IMR-90 (cell line): ENCODE data around the gene PHACTR3. TPM values are rescaled to one million over a fixed set of nuclear protein-coding genes. Genes with fewer than 3 reads are reported as not detected.

Experiments
- ATAC-seq: fragments of 200-7000 bp; cut with Tn5 transposase; 2 replicates; pipeline ENCODE4 v1.9.1; 2020; ENCODE audit warnings: low read depth, mild to moderate bottlenecking, moderate library complexity
- BruUV-seq: library from RNA; stranded (reverse); fragments of 400-500 nt; replicated peaks from 2 replicates; lab custom pipeline; 2021; lab: Mats Ljungman, UMichigan
- CTCF ChIA-PET: fragments of 300-600 bp; formaldehyde crosslinking; extraction: SDS; loops from one replicate; lab custom pipeline; 2021; ENCODE audit warnings: antibody characterized with exemption; lab: Yijun Ruan, JAX
- POLR2A ChIA-PET: fragments of 300-600 bp; sonication (Branson Sonifier 250); formaldehyde crosslinking; loops from one replicate; lab custom pipeline; 2022; ENCODE audit warnings: antibody characterized with exemption; ENCODE audit not compliant: unreplicated experiment; lab: Charles Lee
- DNase-seq: peaks from one replicate; pipeline ENCODE4 v3.0.0; 2013
- H2AFZ ChIP-seq: replicated peaks from 2 replicates; pipeline ENCODE3; 2013; ENCODE audit warnings: low read length, mild to moderate bottlenecking; ENCODE audit not compliant: poor library complexity
- H2AK5ac ChIP-seq: 2 replicates; pipeline ENCODE4 v1.6.1; 2013; ENCODE audit warnings: low read depth, low read length, inconsistent platforms
- H2AK9ac ChIP-seq: replicated peaks from 2 replicates; pipeline ENCODE3; 2013; ENCODE audit warnings: mild to moderate bottlenecking, low read depth, low read length, moderate library complexity; ENCODE audit not compliant: poor library complexity
- H2BK120ac ChIP-seq: 2 replicates; pipeline ENCODE4 v1.6.1; 2013; ENCODE audit warnings: low read depth, low read length, inconsistent platforms
- H2BK15ac ChIP-seq: 3 replicates; pipeline ENCODE4 v1.6.1; 2013; ENCODE audit warnings: low read depth, low read length, inconsistent platforms
- H2BK20ac ChIP-seq: 2 replicates; pipeline ENCODE4 v1.6.1; 2013; ENCODE audit warnings: low read depth, mild to moderate bottlenecking, inconsistent platforms, low read length, moderate library complexity
- H2BK5ac ChIP-seq: 2 replicates; pipeline ENCODE4 v1.6.1; 2013; ENCODE audit warnings: mild to moderate bottlenecking, low read depth, low read length, inconsistent platforms; ENCODE audit not compliant: poor library complexity, severe bottlenecking
- H3K14ac ChIP-seq: replicated peaks from 2 replicates; pipeline ENCODE4 v1.6.1; 2013; ENCODE audit warnings: low read depth, low read length, inconsistent platforms
- H3K18ac ChIP-seq: 2 replicates; pipeline ENCODE4 v1.6.1; 2013; ENCODE audit warnings: low read depth, low read length, control low read depth
- H3K23ac ChIP-seq: 2 replicates; pipeline ENCODE4 v1.6.1; 2013; ENCODE audit warnings: low read depth, low read length, inconsistent platforms
- H3K27ac ChIP-seq: 2 replicates; pipeline ENCODE4 v1.5.1; 2013; ENCODE audit warnings: mild to moderate bottlenecking, control low read depth, low read length; ENCODE audit not compliant: insufficient read depth
- H3K27me3 ChIP-seq: 2 replicates; pipeline ENCODE4 v1.6.1; 2013; ENCODE audit warnings: low read length; ENCODE audit not compliant: control insufficient read depth, insufficient read depth
- H3K36me3 ChIP-seq: 2 replicates; pipeline ENCODE4 v1.6.1; 2013; ENCODE audit warnings: low read length, mixed read lengths; ENCODE audit not compliant: control insufficient read depth, insufficient read depth
- H3K4ac ChIP-seq: 2 replicates; pipeline ENCODE4 v1.6.1; 2013; ENCODE audit warnings: low read depth, low read length, inconsistent platforms
- H3K4me1 ChIP-seq: 2 replicates; pipeline ENCODE4 v1.6.1; 2013; ENCODE audit warnings: low read length, mixed read lengths; ENCODE audit not compliant: control insufficient read depth, insufficient read depth
- H3K4me2 ChIP-seq: 2 replicates; pipeline ENCODE4 v1.6.1; 2013; ENCODE audit warnings: low read depth, mild to moderate bottlenecking, control low read depth, low read length, moderate library complexity
- H3K4me3 ChIP-seq: 2 replicates; pipeline ENCODE4 v1.5.1; 2013; ENCODE audit warnings: low read depth, mild to moderate bottlenecking, control low read depth, low read length, moderate library complexity; ENCODE audit not compliant: insufficient read depth
- H3K56ac ChIP-seq: 2 replicates; pipeline ENCODE4 v1.6.1; 2013; ENCODE audit warnings: low read length, inconsistent platforms; ENCODE audit not compliant: insufficient read depth; ENCODE audit errors: extremely low read depth
- H3K79me1 ChIP-seq, 2 experiments: 2 replicates each; pipeline ENCODE4 v1.6.1; 2013; ENCODE audit warnings: low read length in 2 of 2, inconsistent platforms in 1 of 2, low read depth in 1 of 2
- H3K9ac ChIP-seq: 2 replicates; pipeline ENCODE4 v1.6.1; 2013; ENCODE audit warnings: low read depth, low read length, control low read depth
- H3K9me1 ChIP-seq: 2 replicates; pipeline ENCODE4 v1.6.1; 2013; ENCODE audit warnings: low read length, inconsistent platforms; ENCODE audit not compliant: insufficient read depth
- H3K9me3 ChIP-seq: 2 replicates; pipeline ENCODE4 v1.6.1; 2013; ENCODE audit warnings: low read length; ENCODE audit not compliant: control insufficient read depth, insufficient read depth
- H4K20me1 ChIP-seq: 2 replicates; pipeline ENCODE4 v1.6.1; 2013; ENCODE audit warnings: low read length, inconsistent platforms; ENCODE audit not compliant: insufficient read depth
- H4K5ac ChIP-seq: 2 replicates; pipeline ENCODE4 v1.6.1; 2013; ENCODE audit warnings: mild to moderate bottlenecking, low read depth, low read length, control low read depth
- H4K8ac ChIP-seq, 2 experiments: 2 replicates each; pipeline ENCODE4 v1.6.1; 2013; ENCODE audit warnings: low read depth in 2 of 2, low read length in 2 of 2, control low read depth in 1 of 2, inconsistent platforms in 1 of 2
- H4K91ac ChIP-seq: 2 replicates; pipeline ENCODE4 v1.6.1; 2013; ENCODE audit warnings: low read depth, low read length, inconsistent platforms; ENCODE audit not compliant: insufficient read depth
- BHLHE40 ChIP-seq: fragments of 150-350 bp; IDR thresholded peaks from 2 replicates; pipeline ENCODE4 v1.6.1; 2016; ENCODE audit warnings: mild to moderate bottlenecking, low read depth, low read length
- CEBPB ChIP-seq: IDR thresholded peaks from 2 replicates; pipeline ENCODE4 v1.6.1; 2012; ENCODE audit warnings: low read depth, low read length, improper control_type of control experiment
- CHD1 ChIP-seq: IDR thresholded peaks from 2 replicates; pipeline ENCODE4 v1.6.1; 2012; ENCODE audit warnings: low read depth, low read length, improper control_type of control experiment
- FOS ChIP-seq: fragments of 150-350 bp; IDR thresholded peaks from 2 replicates; pipeline ENCODE4 v1.6.1; 2016; ENCODE audit warnings: low read depth, low read length
- MAFK ChIP-seq: IDR thresholded peaks from 2 replicates; pipeline ENCODE4 v1.6.1; 2012; ENCODE audit warnings: low read depth, low read length, improper control_type of control experiment
- MAZ ChIP-seq: IDR thresholded peaks from 2 replicates; pipeline ENCODE4 v1.6.1; 2012; ENCODE audit warnings: low read depth, mild to moderate bottlenecking, low read length, improper control_type of control experiment, moderate library complexity, borderline replicate concordance
- MXI1 ChIP-seq: IDR thresholded peaks from 2 replicates; pipeline ENCODE4 v1.6.1; 2012; ENCODE audit warnings: low read depth, mild to moderate bottlenecking, low read length, moderate library complexity, borderline replicate concordance
- NFE2L2 ChIP-seq: fragments of 150-350 bp; IDR thresholded peaks from 2 replicates; pipeline ENCODE4 v1.6.1; 2016; ENCODE audit warnings: low read depth, mild to moderate bottlenecking, low read length
- POLR2A ChIP-seq: IDR thresholded peaks from 2 replicates; pipeline ENCODE4 v1.6.1; 2012; ENCODE audit warnings: mild to moderate bottlenecking, low read depth, low read length
- RAD21 ChIP-seq: IDR thresholded peaks from 2 replicates; pipeline ENCODE4 v1.6.1; 2012; ENCODE audit warnings: low read length, improper control_type of control experiment
- RCOR1 ChIP-seq: IDR thresholded peaks from 2 replicates; pipeline ENCODE4 v1.6.1; 2012; ENCODE audit warnings: mild to moderate bottlenecking, low read length, improper control_type of control experiment; ENCODE audit not compliant: insufficient replicate concordance
- RFX5 ChIP-seq: IDR thresholded peaks from 2 replicates; pipeline ENCODE4 v1.8.0; 2012; ENCODE audit warnings: low read depth, mild to moderate bottlenecking, low read length, moderate library complexity
- SMC3 ChIP-seq: fragments of 150-350 bp; IDR thresholded peaks from 2 replicates; pipeline ENCODE4 v1.6.1; 2016; ENCODE audit warnings: low read depth, mild to moderate bottlenecking, antibody characterized with exemption, low read length, moderate library complexity
- WGBS, 2 experiments: methylation state at CpG; one replicate each; pipeline versions ENCODE4 v1.1.5 to v1.1.7; 2013; ENCODE audit warnings: missing lambda C conversion rate in 2 of 2; ENCODE audit not compliant: insufficient read length in 1 of 2; ENCODE audit errors: extremely low coverage in 2 of 2; 5-methylcytosine and 5-hydroxymethylcytosine counted together
- dilution Hi-C: fragments of 300-500 bp; cut with HindIII; formaldehyde crosslinking; loops from one replicate; pipeline ENCODE4 v1.14.3; 2018; ENCODE audit warnings: low sequenced_read_pairs; ENCODE audit not compliant: unreplicated experiment
- in situ Hi-C: fragments of 300-500 bp; cut with MboI; formaldehyde crosslinking; loops from 3 replicates; pipeline ENCODE4 v1.14.3; 2019; ENCODE audit warnings: low sequenced_read_pairs, inconsistent platforms, mixed read lengths
- intact Hi-C: fragments of 100-400 bp; cut with micrococcal nuclease; formaldehyde crosslinking; loops from 2 replicates; pipeline ENCODE4 v1.10.0; 2022
- polyA plus RNA-seq, 3 experiments: library from polyadenylated mRNA; depleted of rRNA; stranded (reverse); fragments of >200 nt; gene quantifications; 2 replicates each; pipeline ENCODE4 v1.2.3, GENCODE V29; 2012; ENCODE audit warnings: low replicate concordance in 1 of 3
- total RNA-seq: library from RNA; depleted of rRNA; stranded (reverse); fragments of >200 nt; gene quantifications from 2 replicates; pipeline ENCODE4 v1.2.3, GENCODE V29; 2012
- TF ChIP-seq, protein P1 (sequence below): fragments of 150-350 bp; IDR thresholded peaks from 2 replicates; pipeline ENCODE4 v1.6.1; 2016; ENCODE audit warnings: low read depth, mild to moderate bottlenecking, low read length, moderate library complexity, borderline replicate concordance
- TF ChIP-seq, protein P2 (sequence below): fragments of 150-350 bp; IDR thresholded peaks from 2 replicates; pipeline ENCODE4 v1.6.1; 2017; ENCODE audit warnings: mild to moderate bottlenecking, antibody characterized with exemption, low read length, low read depth

PHACTR3 gene
- total and polyA plus RNA-seq, 2 of the 4 experiments (the other 2 are of a cell fraction), result not detected

DNA sequence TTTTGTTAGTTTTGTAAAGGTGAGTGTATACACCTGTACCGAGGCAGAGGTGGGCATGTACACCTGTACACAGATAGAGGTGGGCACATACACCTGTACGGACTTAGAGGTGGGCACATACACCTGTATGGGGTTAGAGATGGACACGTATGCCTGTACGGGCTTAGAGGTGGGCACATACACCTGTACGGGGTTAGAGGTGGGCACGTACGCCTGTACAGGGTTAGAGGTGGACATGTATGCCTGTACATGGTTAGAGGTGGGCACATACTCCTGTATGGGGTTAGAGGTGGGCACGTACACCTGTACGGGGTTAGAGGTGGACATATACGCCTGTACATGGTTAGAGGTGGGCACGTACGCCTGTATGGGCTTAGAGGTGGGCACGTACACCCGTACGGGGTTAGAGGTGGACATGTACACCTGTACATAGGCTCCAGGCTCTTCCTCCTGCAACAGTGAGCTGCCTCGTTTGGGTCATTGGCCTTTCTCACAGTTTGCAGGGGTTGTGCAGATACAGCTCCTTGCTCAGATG, 63.7 kb downstream of the PHACTR3 start:
- Histone ChIP-seq H3K9me1 (no peaks in the 10 kb centered on the region), H3K56ac (no peak overlapping the region), H3K27me3 (no peaks in the 10 kb centered on the region), H3K23ac (no peak overlapping the region), H3K9ac (no peak overlapping the region), H4K5ac (no peak overlapping the region), H4K20me1 (no peaks in the 10 kb centered on the region), H3K4me2 (no peak overlapping the region), H2BK5ac (no peak overlapping the region), H4K8ac (no peak overlapping the region), H3K9me3 (peaks cover 57% of the 10 kb centered on the region), H4K91ac (no peak overlapping the region), H2BK20ac (no peak overlapping the region), H3K27ac (no peak overlapping the region), H2AFZ (no peak overlapping the region), H3K4me3 (no peak overlapping the region), H2AK9ac (no peak overlapping the region), H3K36me3 (no peaks in the 10 kb centered on the region), H3K18ac (no peak overlapping the region), H3K4me1 (no peaks in the 10 kb centered on the region), H2BK120ac (no peak overlapping the region), H3K4ac (no peak overlapping the region), H2BK15ac (no peak overlapping the region), H2AK5ac (no peak overlapping the region), H3K79me1 (no peaks in the 10 kb centered on the region), H3K14ac (no peak overlapping the region)
- BruUV-seq, result no TSS peak
- ChIA-PET POLR2A (no interaction called here), CTCF (no interaction called here)
- dilution Hi-C loops (no loop called here), intact Hi-C loops (no loop called here), in situ Hi-C loops (no loop called here)
- WGBS, 2 experiments, result 37% methylated on average over 4 of the region's 16 CpGs; no CpG with 5 or more reads in 1 of the 2 experiments
- TF ChIP-seq NFE2L2 (no peak), RFX5 (no peak), BHLHE40 (no peak), CEBPB (no peak), CHD1 (no peak), MXI1 (no peak), RAD21 (no peak), POLR2A (no peak), MAZ (no peak), RCOR1 (no peak), MAFK (no peak), SMC3 (no peak), FOS (no peak)
- TF ChIP-seq, protein P1, sequence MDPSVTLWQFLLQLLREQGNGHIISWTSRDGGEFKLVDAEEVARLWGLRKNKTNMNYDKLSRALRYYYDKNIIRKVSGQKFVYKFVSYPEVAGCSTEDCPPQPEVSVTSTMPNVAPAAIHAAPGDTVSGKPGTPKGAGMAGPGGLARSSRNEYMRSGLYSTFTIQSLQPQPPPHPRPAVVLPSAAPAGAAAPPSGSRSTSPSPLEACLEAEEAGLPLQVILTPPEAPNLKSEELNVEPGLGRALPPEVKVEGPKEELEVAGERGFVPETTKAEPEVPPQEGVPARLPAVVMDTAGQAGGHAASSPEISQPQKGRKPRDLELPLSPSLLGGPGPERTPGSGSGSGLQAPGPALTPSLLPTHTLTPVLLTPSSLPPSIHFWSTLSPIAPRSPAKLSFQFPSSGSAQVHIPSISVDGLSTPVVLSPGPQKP, result no peak
- TF ChIP-seq, protein P2, sequence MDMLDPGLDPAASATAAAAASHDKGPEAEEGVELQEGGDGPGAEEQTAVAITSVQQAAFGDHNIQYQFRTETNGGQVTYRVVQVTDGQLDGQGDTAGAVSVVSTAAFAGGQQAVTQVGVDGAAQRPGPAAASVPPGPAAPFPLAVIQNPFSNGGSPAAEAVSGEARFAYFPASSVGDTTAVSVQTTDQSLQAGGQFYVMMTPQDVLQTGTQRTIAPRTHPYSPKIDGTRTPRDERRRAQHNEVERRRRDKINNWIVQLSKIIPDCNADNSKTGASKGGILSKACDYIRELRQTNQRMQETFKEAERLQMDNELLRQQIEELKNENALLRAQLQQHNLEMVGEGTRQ, result no peak
- no peak for ATAC-seq
- DNase-seq, result no peak
